GM12801 (cell line): ENCODE results near the gene STOML3.

Experiments used
- TF ChIP-seq, protein P1 (sequence below): IDR thresholded peaks from one replicate; pipeline ENCODE4 v1.5.1; 2011; ENCODE audit warnings: control low read depth; ENCODE audit not compliant: insufficient read length; ENCODE audit errors: extremely low read depth

The STOML3 gene

DNA sequence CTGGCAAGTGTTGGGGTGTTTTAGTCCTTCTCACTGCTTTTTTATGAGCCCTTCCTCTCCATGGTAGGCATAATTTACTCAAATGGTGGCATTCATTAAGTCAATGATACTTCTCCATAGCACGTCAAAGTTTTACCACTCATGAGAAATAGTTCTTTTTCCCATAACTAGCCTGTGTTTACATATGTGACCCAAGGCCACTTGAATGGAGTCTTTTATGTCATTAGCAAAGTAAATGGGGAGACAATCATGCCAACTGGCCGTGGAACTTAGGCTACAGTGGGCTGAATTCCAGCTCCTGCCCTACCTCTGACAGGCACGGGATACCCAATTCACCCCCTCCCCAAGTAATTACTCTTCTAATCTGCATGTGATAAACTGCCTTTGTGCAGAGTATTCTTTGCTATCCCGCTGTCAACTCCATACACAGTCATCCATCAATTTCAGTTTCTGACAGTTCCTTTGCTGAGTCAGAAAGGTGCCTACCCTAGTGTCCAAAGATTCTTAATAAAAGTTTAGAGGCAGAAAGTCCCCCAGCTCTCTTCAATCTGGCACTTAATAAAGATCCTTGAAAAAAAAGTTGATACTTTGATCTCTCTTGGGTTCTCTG is 30.3 kb upstream of the STOML3 start:
- TF ChIP-seq, protein P1, sequence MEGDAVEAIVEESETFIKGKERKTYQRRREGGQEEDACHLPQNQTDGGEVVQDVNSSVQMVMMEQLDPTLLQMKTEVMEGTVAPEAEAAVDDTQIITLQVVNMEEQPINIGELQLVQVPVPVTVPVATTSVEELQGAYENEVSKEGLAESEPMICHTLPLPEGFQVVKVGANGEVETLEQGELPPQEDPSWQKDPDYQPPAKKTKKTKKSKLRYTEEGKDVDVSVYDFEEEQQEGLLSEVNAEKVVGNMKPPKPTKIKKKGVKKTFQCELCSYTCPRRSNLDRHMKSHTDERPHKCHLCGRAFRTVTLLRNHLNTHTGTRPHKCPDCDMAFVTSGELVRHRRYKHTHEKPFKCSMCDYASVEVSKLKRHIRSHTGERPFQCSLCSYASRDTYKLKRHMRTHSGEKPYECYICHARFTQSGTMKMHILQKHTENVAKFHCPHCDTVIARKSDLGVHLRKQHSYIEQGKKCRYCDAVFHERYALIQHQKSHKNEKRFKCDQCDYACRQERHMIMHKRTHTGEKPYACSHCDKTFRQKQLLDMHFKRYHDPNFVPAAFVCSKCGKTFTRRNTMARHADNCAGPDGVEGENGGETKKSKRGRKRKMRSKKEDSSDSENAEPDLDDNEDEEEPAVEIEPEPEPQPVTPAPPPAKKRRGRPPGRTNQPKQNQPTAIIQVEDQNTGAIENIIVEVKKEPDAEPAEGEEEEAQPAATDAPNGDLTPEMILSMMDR: no peak

GRCh38 chr13:39016787-39017186 is 26.2 kb upstream of the STOML3 start:
- TF ChIP-seq, protein P1: no peak

DNA sequence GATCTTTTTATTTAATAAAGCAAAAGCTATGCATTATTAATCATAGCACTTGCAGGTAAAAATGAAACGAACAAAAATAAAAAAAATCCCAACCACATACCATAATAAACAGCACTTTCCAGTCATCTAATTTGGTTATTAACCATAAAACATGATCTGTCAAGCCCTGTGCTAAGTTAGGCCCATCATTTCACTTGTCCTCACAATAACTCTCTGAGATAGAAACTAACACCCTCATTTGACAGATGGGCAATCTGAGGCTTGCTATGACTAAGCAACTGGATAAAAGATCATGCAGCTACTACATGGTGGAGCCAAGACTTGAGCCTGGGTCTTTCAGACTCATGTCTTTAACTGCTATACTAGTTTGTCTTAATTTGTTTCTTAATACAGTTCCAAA is 25.5 kb upstream of the STOML3 start:
- TF ChIP-seq, protein P1: no peak

- TF ChIP-seq, protein P1: no peak
These were observed 22.8 kb upstream of the STOML3 start for GRCh38 chr13:39013462-39013861.

DNA sequence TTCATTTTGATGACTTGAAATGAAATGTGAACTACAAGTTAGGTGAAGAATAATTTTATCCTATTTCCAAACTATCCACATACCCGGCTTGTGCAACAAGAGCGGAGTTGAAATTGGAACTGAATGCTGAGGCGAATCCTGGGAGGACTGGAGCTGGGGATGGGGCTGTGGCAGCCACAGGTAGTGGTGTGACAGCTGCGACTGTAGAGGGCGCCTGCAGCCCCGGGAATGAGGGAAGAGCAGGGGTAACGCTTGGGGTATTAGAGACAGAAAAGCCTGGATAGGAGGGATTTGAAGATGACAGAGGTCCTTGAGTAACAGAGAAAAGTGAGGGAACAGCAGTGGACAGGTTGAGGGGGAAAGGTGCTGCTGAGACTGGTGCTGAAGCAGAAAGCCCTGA is 22.0 kb upstream of the STOML3 start:
- TF ChIP-seq, protein P1: no peak

DNA sequence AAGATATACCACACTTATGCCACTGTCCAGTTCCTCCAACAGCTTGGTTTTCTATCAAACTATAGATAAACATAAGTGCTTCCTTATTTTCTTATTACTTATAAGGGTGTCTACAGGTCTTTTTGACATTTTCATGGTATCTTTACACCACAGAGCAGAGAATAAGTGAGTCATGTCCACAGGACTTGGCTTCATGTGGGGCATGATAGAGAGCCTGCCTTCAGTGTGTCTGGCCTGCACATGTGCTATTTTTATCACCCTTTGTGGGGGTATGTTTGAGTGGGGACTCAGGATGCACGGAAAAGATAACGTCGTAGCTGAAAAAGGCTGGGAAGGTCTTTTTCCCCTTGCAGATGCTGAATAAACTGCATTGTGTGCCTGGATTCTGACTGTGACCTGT is 8.1 kb upstream of the STOML3 start:
- TF ChIP-seq, protein P1: no peak

DNA sequence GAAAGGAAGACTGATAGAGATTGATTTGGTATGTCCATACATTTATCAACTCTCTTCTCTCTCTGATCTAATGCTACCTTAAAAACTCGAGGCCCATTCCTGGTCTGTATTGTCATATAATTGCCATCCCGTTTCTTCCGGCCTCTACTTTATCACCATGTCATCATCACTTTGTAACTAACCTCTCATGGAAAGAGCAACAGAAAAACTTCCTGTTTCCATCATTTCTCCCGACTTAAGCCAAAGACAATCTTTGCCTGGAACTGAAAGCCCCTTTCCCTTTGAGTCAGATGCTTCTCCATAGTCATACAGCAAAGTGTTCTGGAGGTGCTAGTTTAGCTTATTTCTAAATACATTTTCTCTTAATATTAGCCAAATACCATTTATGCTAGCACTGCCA is 2.8 kb upstream of the STOML3 start:
- TF ChIP-seq, protein P1: no peak

- TF ChIP-seq, protein P1: no peak
These were observed 9.5 kb downstream of the STOML3 start for GRCh38 chr13:38981096-38981495.
